HG02973 (cell line): ENCODE results near the gene TNKS2.
"Not testable (repeated sequence)": the region's sequence is repeated elsewhere in the genome, so short reads cannot be mapped to it uniquely, and the experiment has no call there.

Experiments used
- ATAC-seq: cut with Tn5 transposase; IDR thresholded peaks from one replicate; pipeline ENCODE4 v1.9.1; 2021; ENCODE audit warnings: moderate library complexity; ENCODE audit not compliant: unreplicated experiment

The TNKS2 gene

DNA sequence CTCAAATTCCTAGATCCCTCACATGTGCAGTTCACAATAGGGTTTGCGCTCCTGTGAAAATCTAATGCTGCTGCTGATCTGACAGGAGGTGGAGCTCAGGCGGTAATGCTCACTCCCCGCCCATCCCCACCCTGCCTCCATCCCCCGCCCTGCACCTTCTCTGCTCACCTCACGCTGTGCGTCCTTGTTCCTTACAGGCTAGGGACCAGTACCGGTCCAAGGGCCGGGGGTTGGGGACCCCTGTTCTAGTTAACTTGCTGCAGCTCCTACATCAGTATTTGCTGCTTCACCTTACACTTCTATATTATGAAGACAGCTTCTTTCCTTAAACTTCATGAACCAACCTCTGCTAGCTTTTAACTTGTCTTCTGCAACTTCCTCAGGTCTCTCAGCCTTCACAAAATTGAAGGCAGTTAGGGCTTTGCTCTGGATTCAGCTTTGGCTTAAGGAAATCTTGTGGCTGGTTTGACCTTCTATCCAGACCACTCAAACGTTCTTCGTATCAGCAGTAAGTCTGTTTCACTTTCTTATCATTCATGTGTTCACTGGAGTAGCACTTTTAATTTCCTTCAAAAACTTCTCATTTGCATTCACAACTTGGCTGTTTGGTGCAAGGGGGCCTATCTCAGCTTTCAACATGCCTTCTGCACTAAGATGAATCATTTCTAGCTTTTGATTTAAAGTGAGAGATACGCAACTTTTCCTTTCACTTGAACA is 1.7 kb upstream of the TNKS2 start:
- peak; percentile 40 for ATAC-seq

DNA sequence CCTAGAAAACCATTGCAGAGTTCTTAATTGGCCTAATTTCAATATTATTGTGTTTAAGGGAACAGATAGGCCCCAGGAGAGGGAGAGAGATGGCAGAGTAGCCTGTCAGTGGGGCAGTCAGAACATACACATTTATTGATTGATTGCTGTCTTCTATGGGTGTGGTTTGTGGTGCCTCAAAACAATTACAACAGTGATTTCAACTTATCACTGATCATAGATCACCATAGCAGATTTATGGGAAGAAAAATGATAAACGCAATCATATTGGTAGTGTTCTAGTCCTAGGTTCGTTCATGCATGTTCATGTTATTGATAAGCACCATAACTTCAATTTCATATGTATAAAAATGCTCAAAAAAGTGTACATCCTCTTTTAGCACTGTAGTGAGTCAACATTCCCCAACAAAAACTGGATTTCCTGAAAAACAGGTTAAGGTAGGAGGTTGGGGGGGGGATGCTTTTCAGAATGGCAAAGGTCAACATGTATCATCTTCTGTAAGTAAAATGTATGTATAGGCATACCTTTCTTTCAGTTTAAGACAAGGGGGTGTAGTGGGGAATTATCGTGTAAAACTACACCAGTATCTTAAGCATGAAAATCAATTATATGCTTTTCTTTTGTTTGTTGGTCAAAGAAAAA is 1.1 kb upstream of the TNKS2 start:
- ATAC-seq, result no peak

DNA sequence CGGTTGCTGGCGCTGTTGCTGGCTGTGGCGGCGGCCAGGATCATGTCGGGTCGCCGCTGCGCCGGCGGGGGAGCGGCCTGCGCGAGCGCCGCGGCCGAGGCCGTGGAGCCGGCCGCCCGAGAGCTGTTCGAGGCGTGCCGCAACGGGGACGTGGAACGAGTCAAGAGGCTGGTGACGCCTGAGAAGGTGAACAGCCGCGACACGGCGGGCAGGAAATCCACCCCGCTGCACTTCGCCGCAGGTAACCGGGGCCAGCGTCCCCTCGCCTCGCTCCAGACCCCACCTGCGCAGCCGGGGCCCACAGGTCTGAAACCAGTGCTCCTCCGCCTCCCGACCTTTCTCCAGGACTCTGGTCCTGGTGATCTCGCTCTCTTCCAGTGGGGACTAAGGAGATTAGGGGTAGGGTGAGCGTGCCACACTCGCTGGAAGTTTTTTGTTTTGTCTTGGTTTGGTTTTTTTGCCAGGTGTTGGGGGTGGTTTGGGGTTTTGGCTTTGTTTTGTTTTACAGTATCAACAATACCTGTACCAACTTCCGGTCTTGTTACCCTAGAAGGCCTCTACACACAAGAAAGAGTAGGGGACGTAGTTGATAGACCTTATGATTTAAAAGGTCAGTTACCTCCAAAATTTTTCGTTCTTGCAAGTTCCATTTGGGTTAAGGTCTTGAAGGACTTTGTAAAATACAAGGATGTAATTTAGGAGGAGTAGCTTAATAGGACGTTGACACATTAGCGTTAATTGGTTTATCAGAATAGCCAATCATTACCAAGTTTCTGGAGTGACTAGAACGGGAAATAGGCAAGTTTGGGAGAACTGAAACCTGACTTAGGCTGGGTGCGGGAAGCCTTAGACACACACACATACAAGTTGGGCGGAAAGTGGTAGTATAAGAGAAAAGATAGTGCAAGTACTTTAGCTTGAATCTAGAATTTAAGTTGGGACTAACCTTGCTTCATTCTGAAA is 704 bp downstream of the TNKS2 start:
- ATAC-seq, result peak; percentile 36

- no peak for ATAC-seq
Measured at GRCh38 chr10:91799612-91799975, 1.4 kb downstream of the TNKS2 start.

- no peak for ATAC-seq
Measured at GRCh38 chr10:91800182-91800581, 2.0 kb downstream of the TNKS2 start.

DNA sequence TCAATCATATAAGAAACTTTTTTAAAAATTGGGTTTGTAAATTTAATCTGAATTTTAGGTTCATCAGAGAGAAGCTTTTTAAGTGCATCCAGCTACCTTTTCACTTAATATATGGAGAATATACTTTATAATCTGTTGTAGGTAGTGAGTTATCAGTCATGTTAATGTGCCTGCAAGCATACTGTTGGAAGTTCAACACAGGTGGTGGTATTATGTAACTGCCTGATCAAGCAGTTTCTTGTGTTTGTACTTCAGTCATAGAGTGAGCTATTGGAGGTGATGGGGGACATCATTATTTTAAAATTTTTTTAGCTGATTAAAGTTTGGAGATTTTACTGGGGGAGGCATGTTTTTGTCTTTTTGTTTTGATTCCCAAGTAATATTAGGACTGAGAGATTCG is 2.5 kb downstream of the TNKS2 start:
- ATAC-seq, result no peak

GRCh38 chr10:91803386-91804125 is 5.3 kb downstream of the TNKS2 start:
- no peak for ATAC-seq

GRCh38 chr10:91804126-91804510 is 5.9 kb downstream of the TNKS2 start:
- ATAC-seq, result no peak

GRCh38 chr10:91805110-91805838 is 7.0 kb downstream of the TNKS2 start:
- ATAC-seq, result no peak

- ATAC-seq, result not testable (repeated sequence)
Measured at GRCh38 chr10:91807264-91807663, 9.0 kb downstream of the TNKS2 start.

DNA sequence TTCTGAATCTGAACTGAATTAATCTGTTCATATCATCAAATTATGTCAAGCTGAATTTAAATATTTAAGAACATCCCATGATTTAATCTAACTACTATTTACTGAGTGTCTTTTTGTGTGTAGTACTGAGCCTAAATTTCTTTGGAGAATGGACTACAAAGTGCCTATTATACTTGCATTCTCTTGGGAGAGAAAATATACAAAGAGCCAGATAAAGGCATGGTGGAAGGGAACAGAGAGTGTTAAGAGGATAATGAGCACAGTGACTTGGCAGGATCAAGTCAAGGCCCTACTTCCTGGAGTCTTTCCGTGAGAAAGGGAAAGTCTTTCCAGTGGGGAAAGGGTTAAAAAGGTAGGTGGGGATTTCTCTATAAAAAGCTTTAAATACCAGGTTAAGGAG is 15.0 kb downstream of the TNKS2 start:
- no peak for ATAC-seq

- ATAC-seq, result no peak
Measured at GRCh38 chr10:91816981-91817380, 18.8 kb downstream of the TNKS2 start.

DNA sequence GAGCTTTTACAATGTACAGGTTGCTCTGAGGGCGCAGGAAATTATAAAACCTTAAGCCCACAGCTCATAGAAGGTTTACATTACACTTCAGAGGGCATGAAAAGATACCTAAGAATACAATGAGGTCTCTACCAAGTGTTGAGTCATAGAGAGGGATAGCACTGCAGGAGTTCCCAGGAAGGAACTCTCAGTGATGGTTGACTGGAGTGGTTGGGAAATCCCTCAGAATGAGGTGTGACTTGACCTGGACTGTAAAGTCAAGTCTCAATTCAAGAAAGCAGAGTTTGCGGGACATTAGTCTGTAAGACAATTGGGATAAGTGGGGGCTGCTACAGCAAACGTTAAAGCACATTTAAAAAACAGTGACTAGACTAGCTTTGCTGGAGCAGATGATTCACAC is 21.9 kb downstream of the TNKS2 start:
- no peak for ATAC-seq

GRCh38 chr10:91824076-91824475 is 25.9 kb downstream of the TNKS2 start:
- ATAC-seq, result no peak

GRCh38 chr10:91829268-91829667 is 31.0 kb downstream of the TNKS2 start:
- no peak for ATAC-seq

GRCh38 chr10:91838199-91838598 is 40.0 kb downstream of the TNKS2 start:
- ATAC-seq, result no peak

- no peak for ATAC-seq
Measured at GRCh38 chr10:91843083-91843482, 44.9 kb downstream of the TNKS2 start.

DNA sequence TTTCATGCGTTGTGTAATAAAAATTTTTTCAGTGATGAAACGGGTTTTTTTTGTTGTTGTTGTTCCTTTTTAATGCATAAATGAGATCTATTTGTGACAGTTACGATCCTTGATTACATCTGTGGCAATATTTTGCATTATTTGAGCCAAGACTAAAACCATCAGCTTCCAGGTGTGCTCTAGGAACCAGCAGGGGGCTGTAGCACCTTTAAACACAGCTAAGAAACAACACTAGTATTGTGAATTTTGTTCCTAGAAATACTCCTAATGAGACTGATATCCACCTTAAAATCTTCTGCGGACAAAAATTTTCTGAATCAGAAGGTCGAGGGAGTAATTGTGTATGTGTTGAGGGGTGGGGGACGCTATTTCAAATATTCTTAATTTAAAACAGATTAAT is 58.4 kb downstream of the TNKS2 start:
- ATAC-seq, result no peak

DNA sequence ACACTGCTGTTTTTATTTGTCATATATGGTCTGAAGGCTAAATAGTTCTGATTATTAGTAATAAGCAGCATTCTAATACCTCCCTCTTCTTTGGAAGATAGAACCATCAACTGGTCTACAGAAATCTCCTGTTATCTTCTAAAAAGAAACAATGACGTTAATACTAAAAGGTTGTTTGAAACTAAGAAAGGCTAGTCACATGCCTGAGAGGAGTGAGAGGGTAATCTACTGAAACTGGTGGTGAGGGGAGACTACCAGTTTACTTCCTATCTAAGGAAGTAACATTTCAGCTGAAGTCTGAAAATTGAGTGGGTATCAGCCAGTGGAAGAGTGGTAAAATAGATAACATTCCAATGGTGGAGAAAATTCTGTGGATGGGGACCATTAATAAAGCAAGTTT is 62.7 kb downstream of the TNKS2 start:
- no peak for ATAC-seq

DNA sequence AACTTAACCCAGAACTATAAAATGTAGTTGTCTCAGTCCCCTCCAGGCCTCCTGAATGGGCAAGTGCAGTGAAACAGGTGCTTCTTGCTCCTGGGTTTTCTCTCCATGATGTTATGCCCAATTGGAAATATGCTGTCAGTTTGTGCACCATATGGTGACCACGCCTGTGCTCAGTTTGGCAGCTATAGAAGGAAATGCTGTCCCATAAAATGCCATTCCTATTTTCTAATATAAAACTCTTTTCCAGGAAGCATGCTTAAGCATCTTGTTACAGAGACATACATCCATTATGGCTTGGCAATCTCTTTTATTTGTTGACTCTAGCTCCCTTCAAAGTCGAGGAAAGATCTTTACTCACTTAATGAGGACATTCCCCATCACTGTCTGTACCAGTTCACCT is 65.9 kb downstream of the TNKS2 start:
- no peak for ATAC-seq
